Kidney capillary endothelial cell (primary cell): ENCODE results near the gene KRTAP5-1.

Experiments used
- DNase-seq: peaks from one replicate; pipeline ENCODE4 v3.0.0-alpha.2; 2018; ENCODE audit warnings: low spot score

KRTAP5-1 gene

DNA sequence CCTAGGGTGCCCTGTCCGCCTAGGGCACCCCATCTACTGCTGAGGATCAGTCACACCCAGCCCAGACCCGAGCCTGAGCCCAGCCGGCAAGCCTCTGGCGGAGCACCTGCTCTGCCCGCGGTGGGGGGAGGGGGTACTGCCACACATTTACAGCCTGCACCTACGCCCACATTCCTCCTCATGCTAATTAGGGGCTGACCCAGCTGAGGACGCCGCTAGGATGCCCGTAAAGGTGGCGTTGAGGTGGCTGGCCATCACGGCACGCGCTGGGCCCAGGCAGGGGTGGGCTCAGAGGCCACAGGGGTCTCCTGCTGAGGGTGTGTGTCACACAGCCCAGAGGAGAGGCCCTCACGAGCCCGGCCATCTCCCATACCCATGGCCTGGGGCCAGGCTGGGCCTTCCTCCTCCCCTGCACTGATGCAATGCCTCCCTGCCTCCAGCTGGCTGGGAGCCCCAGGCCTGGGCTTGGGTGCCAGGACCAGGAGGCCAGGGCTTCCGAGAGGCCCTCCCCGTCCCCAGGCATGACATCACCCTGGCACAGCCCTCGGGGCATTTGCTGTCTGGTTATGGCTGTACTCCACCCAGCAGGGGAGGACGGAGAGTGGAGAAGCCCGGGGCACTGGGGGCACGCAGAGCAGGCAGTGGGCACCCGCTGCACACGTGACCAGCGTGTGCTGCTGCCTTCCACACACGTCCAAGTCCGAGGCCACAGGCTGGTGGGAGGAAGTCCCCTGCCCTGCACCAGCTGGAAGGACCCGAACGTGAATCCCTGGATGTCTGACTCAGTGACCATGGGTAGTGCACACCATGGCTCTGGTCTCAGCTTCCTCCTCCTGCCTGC lies 25.8 kb downstream of the KRTAP5-1 start:
- DNase-seq: no peak

DNA sequence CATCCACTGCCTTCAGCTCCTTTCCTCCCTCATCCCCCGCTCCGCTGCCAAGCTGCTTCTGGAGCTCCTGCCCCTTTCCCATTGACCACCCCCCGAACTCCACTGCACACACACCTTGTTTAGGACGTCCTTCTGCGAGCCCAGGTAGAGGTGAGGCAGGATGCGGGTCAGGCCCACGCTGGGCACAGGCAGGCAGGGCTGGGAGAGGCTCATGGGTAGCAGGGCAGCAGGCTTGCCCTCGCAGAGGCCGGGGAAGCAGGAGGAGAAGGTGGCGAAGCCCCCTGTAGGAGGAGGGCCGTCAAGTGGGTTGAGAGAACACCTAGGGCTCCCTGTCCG lies 26.3 kb downstream of the KRTAP5-1 start:
- DNase-seq: no peak

DNA sequence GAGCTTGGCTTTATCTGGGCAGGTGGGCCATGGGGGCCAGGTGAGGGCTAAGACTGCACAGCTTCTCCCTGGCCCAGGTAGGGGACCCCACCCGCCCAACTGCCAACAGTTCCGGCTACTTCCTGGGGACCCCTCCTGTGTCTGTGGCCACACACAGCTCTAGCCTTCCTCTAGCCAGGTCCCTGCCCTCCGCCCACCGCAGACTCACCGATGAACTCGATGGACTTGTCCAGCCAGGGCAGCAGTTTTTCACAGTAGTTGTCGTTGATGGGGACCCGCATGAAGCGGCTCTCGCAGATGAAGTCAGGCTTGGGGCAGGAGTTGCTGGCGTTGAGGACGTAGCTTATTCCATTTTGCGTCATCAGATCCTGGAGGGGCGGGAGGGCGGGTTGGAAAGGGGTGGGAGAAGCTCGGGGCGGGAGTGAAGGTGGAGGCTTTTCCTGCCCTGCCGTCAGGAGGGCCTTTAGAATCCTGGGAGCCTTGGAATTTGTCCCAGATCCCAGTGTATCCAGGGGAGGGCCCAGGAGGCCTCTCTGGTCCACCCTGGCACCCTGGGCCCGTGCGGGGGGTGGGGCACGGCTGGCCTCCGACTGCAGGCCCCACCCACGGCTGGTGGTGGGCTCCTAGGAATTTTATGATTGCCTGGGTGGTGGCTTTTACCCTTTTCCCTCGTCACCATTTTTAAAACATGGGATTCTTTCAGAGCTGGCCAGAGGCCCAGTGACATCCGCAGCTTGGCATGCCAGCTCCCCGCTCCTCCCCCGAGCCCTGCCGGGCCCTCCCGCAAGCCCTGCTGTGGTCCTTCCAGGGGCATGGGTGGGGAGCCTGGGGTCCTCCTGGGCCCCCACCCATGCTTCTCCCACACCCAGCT lies 26.9 kb downstream of the KRTAP5-1 start:
- DNase-seq: no peak

DNA sequence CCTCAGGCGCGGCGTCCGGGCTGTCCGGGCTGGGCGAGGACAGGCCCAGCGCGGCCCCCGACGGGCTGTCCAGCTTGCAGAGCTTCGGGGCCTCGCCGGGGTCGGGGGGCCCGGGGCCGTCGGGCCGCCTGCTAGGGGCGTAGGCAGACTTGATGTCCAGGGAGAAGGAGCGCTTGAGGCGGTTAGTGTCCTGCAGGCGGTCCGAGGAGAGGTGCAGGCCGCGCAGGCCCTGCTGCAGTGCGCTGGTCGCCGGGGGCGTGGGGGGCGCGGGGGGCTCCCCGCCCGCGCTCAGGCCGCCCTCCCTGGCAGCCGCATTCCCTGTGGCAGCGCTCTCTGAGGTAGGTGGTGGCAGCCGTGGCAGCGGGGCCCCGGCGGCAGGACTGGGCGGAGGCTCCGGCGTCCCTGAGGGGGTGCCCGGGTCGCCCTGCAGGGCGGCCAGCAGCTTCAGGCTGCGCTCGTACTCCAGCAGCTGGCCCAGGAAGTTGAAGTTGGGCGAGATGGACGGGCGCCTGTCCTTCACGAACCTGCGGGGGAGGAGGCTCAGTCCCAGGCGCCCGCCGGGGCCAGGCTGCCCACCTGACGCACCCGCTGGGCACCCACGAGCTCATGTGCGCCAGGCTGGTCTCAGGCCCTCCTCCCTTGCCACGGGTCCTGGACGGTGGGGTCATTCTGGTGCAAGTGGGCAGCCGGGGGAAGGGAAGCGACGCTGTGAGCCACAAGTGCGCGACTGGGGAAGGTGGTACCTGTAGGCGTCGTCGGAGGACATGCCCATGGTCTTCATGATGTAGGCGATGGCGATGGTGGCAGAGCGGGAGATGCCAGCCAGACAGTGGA lies 27.8 kb downstream of the KRTAP5-1 start:
- no peak for DNase-seq

DNA sequence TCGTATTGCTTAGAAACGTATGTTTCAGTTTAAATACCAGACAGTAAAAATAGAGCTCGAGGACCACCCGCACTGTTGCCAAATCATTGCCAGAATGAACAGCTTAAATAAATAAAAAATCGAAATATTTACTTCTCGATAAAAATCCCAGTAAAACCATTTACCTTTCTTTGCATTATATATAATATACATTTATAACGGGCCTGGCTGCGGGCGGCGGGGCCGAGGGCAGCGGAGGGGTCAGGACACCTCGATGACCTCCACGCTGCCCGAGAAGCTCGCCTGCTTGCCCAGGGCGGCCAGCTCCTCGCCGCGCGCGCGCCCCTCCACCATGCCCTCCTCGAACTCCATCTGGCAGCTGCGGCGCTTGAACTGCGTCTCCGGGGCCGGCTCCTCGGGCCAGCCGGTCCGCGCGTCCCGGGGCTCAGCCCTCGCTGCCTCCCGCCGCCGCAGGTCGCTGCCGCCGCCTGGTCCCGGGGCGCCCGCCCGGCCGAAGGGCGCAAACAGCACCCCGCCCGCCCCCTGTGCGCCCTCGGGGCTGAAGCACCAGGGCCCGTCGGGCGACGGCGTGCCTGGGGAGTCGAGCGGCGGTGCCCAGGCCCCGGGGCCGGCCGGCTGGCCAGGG lies 28.7 kb downstream of the KRTAP5-1 start:
- DNase-seq: no peak

DNA sequence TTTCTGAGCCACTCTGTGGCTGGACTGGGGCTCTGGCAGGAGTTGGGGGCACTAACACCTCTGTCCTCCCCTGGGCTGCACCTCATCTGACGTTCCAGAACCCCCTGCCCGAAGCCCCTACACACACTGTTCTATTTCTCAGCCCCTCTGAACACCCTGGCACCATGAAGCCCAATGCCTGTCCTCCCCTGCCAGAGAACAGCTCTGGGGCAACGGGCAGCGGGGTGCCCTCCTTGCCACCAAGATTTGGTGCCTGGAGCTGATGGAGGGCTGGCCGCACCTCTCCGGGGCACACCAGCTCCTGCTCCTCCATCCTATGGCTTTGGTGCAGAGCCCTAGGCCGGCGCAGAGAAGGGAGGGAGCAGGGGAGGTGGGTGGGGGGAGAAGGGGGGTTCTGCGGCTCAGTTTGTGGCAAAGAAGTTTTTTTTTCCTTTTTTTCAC lies 29.4 kb downstream of the KRTAP5-1 start:
- no peak for DNase-seq

DNA sequence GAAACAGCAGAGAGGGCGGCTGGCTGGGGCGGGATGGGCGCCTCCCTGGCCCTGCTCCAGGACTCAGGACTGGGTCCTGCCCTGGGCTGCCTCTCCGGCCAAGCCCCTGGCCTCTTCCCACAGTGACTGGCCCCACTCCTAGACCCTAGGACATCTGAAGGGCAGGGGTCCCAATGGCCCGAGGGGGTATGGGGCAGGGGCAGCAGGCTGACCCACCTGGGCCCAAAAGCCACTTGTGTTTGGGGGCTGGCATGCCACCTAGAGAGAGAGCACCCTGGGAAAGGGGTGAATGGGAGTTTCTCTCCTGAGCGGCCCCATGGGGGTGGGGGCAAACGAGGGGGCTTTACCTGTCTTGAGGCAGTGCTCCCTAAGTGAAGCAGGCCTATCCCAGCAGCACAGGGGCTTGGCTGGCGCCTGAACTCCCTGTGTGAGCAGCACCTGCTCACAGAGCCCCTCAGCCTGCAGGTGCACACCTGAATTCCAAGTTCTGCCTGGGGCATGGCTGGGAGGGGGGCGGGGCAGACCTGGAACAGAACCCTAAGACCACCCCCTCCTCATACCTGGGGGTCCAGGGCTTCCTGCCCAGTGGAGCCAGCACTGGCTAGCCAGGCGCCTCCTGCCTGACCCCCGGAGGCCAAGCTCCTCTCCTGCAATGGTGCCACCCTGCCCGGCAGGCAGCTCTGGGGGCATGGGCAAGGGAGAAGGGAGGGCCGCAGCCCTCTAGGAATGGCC lies 29.9 kb downstream of the KRTAP5-1 start:
- DNase-seq: no peak

DNA sequence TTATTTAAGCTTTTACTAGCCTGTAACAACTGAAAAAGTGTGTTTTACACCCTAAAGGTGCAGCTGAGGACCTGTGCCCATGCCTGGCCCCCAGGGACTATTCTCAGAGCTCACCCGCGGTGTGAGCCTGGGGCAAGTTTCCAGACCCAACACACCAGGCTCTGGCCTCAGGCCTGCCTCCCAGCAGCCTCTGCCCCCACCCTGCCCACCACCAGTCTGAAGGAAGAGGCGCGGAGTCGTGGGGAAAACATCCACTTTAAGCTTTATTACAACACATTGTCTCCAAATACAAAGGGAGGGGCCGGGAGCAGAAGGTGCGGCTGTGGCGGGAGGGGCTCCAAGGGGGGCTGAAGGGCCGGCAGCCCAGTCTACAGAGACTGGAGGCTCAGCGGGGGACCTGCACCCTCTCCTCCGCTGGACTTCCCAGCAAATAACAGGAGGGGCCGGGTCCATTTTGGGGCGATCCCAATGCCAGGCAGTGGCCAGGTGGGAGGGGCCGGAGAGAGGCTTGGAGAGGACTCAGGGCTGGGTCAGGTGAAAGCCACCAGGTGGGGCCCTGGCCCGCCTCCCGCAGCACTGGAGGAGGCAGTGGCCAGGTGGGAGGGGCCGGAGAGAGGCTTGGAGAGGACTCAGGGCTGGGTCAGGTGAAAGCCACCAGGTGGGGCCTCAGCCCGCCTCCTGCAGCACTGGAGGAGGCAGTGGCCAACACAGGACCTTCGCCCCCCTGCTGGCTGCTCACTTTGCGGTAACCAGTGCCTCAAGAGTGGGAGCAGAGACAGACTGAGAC lies 31.1 kb downstream of the KRTAP5-1 start:
- no peak for DNase-seq

DNA sequence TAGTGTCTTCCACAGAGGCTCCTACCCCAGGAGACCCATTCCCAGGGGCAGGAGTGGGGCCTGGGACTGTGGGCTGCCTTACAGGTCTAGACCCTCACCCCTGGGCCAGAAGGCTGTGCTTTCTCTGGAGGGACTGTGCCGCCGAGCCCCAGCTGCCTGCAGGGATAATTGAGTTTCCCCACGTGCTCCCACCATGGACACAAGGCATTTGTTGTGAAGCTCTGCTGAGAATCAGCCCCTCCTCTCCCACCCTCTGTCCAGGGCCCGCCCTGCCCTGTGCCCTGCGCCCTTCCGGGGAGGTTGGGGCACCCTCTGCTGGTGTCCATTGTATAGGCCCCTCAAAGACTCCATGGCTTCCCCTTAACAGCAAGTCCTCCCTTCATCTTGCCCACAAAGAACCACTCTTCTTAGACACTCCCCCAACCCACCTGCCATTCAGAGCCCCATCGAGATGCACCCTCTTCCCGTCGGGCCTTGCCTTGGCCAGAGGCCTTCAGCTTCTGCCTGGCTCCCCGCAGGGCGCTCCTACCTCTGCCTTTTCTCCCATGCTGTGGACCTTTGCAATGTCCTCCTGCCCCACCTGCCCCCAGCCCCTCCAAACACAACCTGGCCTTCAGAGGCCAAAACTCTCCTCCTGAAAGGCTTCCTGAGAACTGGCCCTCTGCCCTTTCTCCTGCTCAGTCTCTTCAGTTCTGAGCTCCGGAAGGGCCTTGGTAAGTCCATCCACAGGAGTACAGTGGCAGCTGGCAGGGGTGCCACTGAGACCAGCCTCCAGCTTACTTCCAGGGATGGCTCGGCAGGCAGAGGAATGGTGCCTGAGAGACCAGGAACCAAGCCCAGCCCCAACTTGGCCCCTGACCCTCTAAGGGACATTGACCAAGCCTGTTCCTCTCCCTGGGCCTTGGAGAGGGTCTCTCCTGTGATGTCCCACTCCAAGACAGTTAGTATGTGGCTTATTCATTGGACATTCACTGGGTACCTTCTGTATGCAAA lies 35.4 kb downstream of the KRTAP5-1 start:
- DNase-seq: no peak

DNA sequence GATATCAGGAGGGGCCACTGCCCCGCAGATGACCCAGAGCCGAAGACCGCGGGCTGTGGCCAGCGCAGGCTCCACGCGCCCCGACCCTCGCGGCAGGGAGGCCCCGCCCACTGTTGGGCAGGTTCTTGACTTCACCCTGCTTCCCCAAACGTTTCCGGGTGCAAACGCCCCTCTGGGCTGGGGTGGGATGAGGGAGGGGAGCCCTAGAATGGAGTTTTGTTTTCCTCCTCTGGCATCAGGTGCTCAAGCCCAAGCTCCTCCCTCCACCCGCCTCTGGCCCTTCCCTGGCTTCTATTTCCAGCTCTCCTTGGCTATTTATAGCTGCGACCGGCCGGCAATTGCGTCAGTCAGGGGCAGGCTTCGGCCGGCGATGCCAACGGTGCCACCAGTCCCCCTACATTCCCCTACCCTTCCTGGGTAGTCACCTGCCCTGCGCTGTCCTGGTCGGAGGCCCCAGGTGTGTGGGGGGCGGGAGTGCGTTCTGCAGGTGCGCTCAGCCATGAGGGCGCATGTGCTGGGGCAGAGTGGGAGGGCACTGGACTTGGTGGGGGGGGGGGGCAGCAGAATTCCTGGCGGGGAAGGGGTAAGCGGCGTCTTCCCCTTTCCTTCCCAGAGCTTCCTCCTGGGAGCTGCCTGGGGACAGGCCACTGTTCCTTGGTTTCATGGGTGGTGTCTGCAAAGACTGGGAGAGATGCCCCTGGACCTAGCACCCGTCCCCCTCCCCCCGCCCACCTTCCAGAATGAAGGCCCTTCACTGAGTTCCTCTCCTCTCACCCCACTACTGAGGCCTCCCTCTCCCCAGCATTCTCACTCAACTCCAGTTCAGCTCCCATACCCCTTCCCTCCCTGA lies 36.6 kb downstream of the KRTAP5-1 start:
- DNase-seq: no peak

DNA sequence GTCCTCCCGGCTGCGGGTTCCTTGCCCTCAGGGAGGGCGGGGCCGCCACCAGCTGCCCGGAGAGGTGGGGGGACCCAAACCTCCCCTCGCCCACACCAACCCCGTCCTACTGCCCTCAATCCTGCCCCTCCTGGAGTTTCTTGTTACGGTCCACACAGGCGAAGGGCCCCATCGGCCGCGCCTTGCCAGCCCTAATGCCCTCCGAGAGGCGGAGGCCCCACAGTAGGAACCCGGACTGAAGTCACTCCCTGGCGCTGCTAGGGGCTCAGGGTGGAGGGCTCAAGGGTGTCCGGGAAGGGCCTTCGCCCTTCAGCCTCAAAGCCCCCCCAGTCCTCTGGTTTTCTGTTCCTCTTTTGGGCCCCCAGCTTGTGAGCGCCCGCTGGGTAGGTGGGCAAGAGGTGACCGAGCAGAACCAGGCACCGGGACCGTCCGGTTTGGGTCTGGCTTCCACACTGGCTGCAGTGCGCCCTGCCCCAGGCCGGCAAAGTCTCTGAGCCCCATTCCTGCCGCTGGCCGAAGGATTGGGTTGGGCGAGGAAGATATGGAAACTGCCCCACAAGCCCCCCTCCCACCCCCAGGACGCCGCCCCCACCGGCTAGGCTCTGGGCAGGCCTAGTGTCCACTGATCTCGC lies 37.5 kb downstream of the KRTAP5-1 start:
- DNase-seq: no peak

DNA sequence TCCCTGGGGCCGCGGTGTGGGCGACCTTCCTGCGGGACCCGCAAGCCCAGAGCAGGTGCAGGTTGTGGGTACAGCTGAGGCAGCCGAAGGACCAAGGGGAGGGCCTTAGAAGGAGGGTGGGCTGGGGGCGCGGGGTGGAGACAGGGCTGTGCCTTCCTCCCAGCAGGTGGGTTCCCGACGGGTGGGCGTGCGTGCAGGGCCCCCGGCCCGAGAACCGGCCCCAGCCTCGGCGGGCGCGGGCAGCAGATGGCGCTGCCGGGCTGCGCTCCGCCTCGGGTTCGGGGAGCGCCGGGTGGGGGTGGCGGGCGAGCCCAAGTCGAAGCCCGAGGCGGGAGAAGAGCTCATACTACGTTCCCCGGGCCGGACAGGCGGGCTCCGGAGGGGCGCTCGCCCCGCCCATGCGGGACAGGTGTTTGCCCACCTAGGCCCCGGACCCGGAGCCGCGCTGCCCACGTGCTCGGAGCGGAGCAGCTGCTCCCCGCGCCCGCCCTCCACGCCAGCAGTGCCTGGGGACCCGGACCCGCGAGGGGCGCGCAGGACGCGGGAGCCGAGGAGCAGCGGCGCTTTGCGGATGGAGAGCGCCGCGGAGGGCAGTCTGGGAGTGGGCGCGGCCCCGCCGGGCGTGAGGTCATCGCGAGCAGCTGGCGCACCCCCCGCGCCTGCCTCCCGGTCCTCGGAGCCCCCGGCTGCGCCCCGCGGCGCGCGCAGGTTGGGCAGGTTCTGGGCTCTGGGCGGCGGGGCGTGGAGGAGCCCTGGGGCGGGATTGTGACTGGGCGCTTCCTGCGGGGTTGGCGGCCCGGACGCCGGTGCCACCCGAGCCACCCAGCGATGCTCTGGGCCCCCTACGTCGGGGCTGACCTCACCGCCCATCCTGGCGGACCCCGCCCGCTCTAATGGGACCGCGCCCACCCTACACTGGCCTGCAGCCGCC lies 38.3 kb downstream of the KRTAP5-1 start:
- no peak for DNase-seq

DNA sequence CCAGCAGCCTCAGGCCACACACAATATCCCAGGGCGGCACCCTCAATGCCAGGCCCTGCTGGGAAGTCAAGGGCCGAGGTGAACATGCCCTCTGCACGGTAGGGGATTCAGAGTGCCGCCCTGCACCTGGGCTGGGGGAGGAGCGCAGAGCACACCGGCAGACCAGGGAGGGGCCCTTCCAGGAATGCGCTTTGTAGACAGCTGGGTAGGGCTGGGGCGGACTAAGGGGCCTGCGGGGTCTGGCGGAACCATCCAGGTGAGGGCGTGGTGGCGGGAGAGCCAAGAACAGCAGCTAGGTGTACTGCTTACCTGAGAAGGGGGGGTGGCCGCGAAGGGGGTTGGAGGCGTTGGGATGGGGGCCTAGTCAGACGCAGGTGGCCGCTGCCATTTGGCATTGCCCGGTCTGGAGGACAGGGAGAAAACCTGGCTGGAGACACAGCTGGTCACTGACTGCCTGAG lies 39.0 kb downstream of the KRTAP5-1 start:
- DNase-seq: no peak

DNA sequence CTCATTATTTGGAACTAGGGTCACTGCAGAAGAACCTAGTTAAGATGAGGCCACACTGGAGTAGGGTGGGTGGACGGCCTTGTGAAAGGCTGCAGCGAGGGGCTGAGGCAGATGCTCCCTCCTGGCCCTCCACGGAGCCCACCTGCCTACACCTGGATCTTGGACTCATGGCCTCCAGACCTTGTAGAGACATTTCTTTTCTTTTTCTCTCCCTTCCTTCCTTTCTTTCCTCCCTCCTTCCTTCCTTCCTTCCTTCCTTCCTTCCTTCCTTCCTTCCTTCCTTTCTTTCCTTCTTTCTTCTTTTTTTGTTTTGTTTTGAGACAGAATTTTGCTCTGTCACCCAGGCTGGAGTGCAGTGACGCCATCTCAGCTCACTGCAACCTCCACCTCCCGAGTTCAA lies 39.7 kb downstream of the KRTAP5-1 start:
- no peak for DNase-seq

DNA sequence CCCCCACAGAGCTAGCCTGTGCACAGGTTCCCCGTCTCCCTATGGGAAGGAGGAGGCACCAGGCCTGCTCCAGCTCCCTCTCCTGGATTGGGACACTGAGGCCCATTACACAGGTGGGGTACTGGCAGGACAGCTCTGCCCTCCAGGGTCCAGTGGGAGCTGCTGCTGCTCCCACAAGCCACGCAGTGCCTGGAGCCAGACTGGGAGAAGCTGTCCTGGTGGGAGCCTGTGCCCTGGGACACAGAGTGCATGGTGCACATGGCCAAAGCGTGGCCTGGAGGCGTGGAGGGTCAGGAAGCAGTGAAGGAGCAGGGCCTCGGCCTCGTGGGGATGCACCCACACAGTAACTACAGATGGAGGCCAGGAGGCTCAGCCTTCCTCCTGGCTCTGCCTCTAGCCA lies 40.5 kb downstream of the KRTAP5-1 start:
- DNase-seq: no peak

DNA sequence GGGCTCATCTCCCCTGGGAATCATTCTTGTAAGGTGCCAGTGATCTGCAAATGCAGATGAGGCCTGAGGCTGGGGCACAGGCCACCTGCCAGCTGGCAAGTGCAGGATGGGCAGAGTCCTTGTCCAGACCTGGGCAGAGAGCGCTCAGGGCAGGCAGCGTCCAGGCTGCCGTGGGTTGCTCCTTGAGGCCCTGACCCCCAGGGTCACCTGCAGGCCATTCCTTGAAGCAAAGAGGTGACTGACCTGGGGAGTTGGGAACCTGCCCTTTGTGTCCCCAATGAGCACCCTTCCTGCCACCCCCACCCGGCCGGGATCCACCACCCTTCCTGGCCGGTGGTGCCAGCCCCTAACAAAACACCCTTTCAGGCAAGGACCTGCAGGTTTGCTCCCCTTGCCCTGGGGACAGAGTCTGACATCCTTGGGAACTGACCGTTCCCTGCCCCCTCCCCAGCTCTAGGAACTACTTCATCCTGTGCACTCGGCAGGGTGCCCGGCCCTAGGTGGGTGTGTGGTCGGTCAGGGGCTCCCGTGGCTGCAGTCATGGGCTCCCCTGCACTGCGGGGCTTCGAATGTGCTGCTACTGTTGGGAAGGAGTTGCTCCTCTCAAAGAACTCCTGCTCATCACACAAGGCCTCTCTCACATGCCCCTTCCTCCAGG lies 41.3 kb downstream of the KRTAP5-1 start:
- no peak for DNase-seq
